Measurements from ENCODE around the gene CALCA. TPM values are rescaled to one million over a fixed set of nuclear protein-coding genes. Genes with fewer than 3 reads are reported as not detected.
"Not testable (repeated sequence)": the region's sequence is repeated elsewhere in the genome, so short reads cannot be mapped to it uniquely, and the experiment has no call there.

Gene CALCA, protein sequence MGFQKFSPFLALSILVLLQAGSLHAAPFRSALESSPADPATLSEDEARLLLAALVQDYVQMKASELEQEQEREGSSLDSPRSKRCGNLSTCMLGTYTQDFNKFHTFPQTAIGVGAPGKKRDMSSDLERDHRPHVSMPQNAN
- not detected for total RNA-seq

DNA sequence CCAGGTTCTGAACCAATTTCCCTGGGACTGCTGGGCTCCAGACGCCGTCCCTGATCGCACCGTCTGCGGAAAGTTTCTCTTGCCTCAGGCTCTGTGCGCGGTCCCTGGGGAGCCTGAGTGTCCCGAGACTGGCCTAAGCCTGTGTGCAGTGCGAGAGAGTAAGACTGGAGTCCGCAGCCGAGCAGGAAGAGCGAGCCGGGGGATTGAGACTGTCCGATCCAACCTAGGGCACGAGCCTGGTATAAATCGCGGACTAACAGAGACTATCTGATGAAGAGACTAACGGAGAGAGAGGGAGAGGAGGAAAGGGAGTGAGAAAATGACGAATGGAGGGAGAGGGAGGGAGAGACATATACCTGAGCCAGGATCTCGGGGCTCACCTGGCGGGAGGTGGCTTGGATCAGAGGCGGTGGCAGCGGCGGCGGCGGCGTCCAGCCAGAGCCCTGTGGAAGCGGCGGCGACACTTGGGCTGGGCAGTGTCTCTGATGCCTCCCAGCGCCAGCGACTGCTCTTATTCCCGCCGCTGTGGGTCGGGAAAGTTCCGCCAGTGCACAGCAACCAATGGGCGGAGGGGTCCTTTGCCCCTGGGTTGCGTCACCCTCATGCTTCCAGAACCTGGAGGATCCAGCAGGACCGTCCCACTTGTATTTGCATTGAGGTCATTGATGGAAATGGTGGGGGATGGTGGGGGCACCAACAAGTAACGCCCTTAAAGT, at the start of gene CALCA:
Gene CALCA, minus strand, starts transcription at position 487 of the 716 bp plus-strand sequence. CDS start 1,159 bp downstream, outside the sequence.
- Histone ChIP-seq H3K36me3 (ENCODE audit: control insufficient read depth in 3 of 3, insufficient read depth in 3 of 3, low read length in 3 of 3) (no peaks in the 10 kb centered on the region), H3K27ac (ENCODE audit: low read depth, low read length) (no peak within 1 kb of the TSS), H3K27me3 (ENCODE audit: control insufficient read depth in 3 of 3, insufficient read depth in 3 of 3, low read length in 3 of 3) (peaks cover 72 to 84% (median 77%) of the 10 kb centered on the region in 3 donors), H3K9me3 (ENCODE audit: control insufficient read depth in 3 of 3, low read length in 3 of 3) (no peaks in the 10 kb centered on the region), H3K4me3 (ENCODE audit: low read length in 3 of 3) (peak within 1 kb of the TSS in 1 of 3 donors; percentile 22), H3K4me1 (ENCODE audit: control insufficient read depth in 3 of 3, insufficient read depth in 3 of 3, low read length in 3 of 3) (peaks cover 28 to 34% (median 29%) of the 10 kb centered on the region in 3 donors), H3K9ac (ENCODE audit: low read depth in 1 of 3, low read length in 3 of 3) (no peak within 1 kb of the TSS)

DNA sequence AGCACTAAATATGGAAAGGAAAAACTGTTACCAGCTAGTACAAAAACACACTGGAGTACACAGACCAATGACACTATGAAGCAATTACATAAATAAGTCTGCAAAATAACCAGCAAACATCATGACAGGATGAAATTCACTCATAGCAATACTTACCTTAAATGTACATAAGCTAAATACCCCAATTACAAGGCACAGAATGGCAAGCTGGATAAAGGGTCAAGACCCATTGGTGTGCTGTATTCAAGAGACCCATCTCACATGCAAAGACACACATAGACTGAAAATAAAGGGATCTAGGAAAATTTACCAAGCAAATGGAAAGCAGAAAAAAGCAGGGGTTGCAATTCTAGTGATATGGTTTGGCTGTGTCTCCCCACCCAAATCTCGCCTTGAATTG, 44.0 kb upstream of the CALCA start:
- Histone ChIP-seq H3K27ac (ENCODE audit: low read depth, low read length) (no peak overlapping the region), H3K9ac (ENCODE audit: low read depth in 1 of 3, low read length in 3 of 3) (no peak overlapping the region), H3K9me3 (ENCODE audit: control insufficient read depth in 3 of 3, low read length in 3 of 3) (peaks cover 0 to 11% (median 2%) of the 10 kb centered on the region in 3 donors), H3K4me3 (ENCODE audit: low read length in 3 of 3) (no peak overlapping the region), H3K4me1 (ENCODE audit: control insufficient read depth in 3 of 3, insufficient read depth in 3 of 3, low read length in 3 of 3) (no peaks in the 10 kb centered on the region), H3K36me3 (ENCODE audit: control insufficient read depth in 3 of 3, insufficient read depth in 3 of 3, low read length in 3 of 3) (no peaks in the 10 kb centered on the region), H3K27me3 (ENCODE audit: control insufficient read depth in 3 of 3, insufficient read depth in 3 of 3, low read length in 3 of 3) (peaks cover 0 to 4% (median 0%) of the 10 kb centered on the region in 3 donors)

DNA sequence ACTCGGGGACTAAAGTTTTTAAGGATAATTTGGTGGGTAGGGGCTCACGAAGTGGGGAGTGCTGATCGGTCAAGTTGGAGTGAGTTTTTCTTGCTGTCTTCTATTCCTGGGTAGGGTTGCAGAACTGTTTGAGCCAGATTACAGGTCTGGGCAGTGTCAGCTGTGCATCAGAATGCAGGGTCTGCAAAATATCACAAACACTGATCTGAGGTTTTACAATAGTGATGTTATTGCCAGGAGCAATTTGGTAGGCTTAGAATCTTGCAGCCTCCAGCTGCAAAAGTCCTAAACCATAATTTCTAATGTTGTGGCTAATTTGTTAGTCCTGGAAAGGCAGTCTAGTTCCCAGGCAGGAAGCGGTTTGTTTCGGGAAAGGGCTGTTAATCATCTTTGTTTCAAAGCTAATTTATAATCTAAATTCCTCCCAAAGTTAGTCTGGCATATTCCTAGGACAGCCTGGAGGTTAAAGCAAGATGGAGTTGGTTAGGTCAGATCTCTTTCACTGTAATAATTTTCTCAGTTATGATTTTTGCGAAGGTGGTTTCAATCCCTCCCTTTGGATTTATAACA, 39.7 kb upstream of the CALCA start:
- Histone ChIP-seq H3K9ac (ENCODE audit: low read depth in 1 of 3, low read length in 3 of 3) (no peak overlapping the region), H3K4me1 (ENCODE audit: control insufficient read depth in 3 of 3, insufficient read depth in 3 of 3, low read length in 3 of 3) (no peaks in the 10 kb centered on the region), H3K4me3 (ENCODE audit: low read length in 3 of 3) (no peak overlapping the region), H3K27ac (ENCODE audit: low read depth, low read length) (no peak overlapping the region), H3K9me3 (ENCODE audit: control insufficient read depth in 3 of 3, low read length in 3 of 3) (peaks cover 0 to 9% (median 1%) of the 10 kb centered on the region in 3 donors), H3K27me3 (ENCODE audit: control insufficient read depth in 3 of 3, insufficient read depth in 3 of 3, low read length in 3 of 3) (peaks cover 0 to 4% (median 0%) of the 10 kb centered on the region in 3 donors), H3K36me3 (ENCODE audit: control insufficient read depth in 3 of 3, insufficient read depth in 3 of 3, low read length in 3 of 3) (no peaks in the 10 kb centered on the region)

DNA sequence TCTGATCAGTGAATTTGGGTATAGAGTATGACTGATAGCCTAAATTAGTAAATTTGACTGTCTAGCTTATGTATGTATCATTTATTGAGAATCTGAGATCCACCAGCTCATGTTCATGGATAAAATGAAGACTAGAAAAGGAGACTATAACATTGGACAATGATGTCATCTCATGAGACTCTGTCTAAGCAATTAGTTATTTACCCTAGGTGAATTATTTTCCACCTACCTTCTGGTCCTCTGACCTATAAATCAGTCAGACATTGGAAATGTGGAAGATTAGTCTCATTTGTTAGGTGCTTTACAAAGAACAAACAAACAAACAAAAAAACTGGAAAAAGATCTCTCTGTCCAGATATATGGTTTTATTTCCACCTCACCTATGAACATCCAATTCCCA, 38.7 kb upstream of the CALCA start:
- no peaks in the 10 kb centered on the region for H3K4me1 ChIP-seq (ENCODE audit: control insufficient read depth in 3 of 3, insufficient read depth in 3 of 3, low read length in 3 of 3)
- H3K9ac ChIP-seq (ENCODE audit: low read depth in 1 of 3, low read length in 3 of 3) = no peak overlapping the region
- no peak overlapping the region for H3K27ac ChIP-seq (ENCODE audit: low read depth, low read length)
- H3K36me3 ChIP-seq (ENCODE audit: control insufficient read depth in 3 of 3, insufficient read depth in 3 of 3, low read length in 3 of 3) = no peaks in the 10 kb centered on the region
- H3K9me3 ChIP-seq (ENCODE audit: control insufficient read depth in 3 of 3, low read length in 3 of 3) = peaks cover 0 to 8% (median 0%) of the 10 kb centered on the region in 3 donors
- peaks cover 0 to 6% (median 0%) of the 10 kb centered on the region in 3 donors for H3K27me3 ChIP-seq (ENCODE audit: control insufficient read depth in 3 of 3, insufficient read depth in 3 of 3, low read length in 3 of 3)
- no peak overlapping the region for H3K4me3 ChIP-seq (ENCODE audit: low read length in 3 of 3)

DNA sequence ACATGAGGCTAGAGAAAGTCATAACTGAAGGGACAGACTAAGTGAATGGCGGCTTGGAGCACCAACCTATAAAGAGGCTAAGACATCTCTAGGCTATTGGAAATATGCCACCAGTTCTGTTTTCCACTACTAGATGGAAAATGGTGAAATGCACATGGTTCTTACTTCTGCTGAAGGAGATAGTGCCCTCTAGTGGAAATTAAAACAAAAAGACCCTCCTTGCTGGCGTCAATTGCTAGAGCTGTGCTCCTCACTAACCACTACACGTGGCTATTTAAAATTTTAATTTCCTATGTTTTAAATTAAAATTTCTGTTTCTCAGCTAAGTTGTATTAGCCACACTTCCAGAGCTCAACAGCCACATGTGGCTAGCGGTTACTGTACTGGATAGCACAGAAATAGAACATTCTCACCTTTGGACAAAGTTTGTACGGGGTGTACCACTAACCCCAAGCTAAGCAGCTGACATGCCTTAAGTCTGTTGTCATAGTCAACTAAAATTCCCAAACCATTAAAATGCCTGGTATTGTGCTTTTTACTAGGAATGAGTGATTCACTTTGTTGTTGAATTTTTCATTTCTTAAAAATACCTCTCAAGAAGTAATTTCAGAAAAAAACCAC, 34.1 kb upstream of the CALCA start:
- no peak overlapping the region for H3K9ac ChIP-seq (ENCODE audit: low read depth in 1 of 3, low read length in 3 of 3)
- H3K9me3 ChIP-seq (ENCODE audit: control insufficient read depth in 3 of 3, low read length in 3 of 3) = peaks cover 0 to 3% (median 0%) of the 10 kb centered on the region in 3 donors
- no peak overlapping the region for H3K27ac ChIP-seq (ENCODE audit: low read depth, low read length)
- peaks cover 0 to 3% (median 0%) of the 10 kb centered on the region in 3 donors for H3K27me3 ChIP-seq (ENCODE audit: control insufficient read depth in 3 of 3, insufficient read depth in 3 of 3, low read length in 3 of 3)
- H3K36me3 ChIP-seq (ENCODE audit: control insufficient read depth in 3 of 3, insufficient read depth in 3 of 3, low read length in 3 of 3) = no peaks in the 10 kb centered on the region
- H3K4me3 ChIP-seq (ENCODE audit: low read length in 3 of 3) = no peak overlapping the region
- H3K4me1 ChIP-seq (ENCODE audit: control insufficient read depth in 3 of 3, insufficient read depth in 3 of 3, low read length in 3 of 3) = no peaks in the 10 kb centered on the region

DNA sequence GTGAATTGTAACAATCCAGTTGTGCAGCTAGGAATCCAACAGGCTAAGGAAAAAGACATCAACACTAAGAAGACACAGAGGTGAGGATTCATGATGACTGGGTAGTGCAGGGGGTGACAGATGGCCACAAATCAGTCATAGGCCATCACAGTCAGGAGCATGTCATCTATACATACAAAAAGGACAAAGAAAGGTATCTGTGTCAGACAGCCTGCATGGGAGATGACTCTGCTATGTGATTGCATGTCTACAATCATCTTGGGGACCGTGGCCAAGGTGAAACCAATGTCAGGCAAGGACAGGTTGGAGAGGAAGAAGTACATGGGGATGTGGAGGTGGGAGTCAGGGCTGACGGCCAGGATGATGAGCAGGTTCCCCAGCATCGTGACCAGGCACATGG, 16.0 kb upstream of the CALCA start:
- not testable (repeated sequence) for H3K27me3 ChIP-seq (ENCODE audit: control insufficient read depth in 3 of 3, insufficient read depth in 3 of 3, low read length in 3 of 3); H3K4me1 ChIP-seq (ENCODE audit: control insufficient read depth in 3 of 3, insufficient read depth in 3 of 3, low read length in 3 of 3); H3K27ac ChIP-seq (ENCODE audit: low read depth, low read length); H3K9ac ChIP-seq (ENCODE audit: low read depth in 1 of 3, low read length in 3 of 3); H3K36me3 ChIP-seq (ENCODE audit: control insufficient read depth in 3 of 3, insufficient read depth in 3 of 3, low read length in 3 of 3); H3K9me3 ChIP-seq (ENCODE audit: control insufficient read depth in 3 of 3, low read length in 3 of 3); H3K4me3 ChIP-seq (ENCODE audit: low read length in 3 of 3)

DNA sequence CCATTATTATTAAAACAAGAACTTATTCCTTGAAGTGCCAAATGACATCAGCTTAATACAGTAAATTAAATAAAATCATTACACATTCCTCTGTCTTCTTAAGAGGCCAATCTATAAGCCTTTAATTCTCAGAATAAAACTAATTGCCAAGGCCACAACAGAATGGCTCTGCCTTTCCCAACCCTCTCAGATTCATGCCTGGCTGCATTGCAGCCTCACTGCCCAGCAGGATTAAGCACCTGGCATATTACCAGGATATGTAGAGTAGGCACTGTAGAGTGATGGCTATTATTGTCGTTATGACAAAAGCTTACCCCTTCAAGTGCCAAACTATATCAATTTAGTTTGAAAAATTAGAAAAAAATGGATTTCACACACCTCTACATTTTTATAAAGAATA, 9.4 kb upstream of the CALCA start:
- Histone ChIP-seq H3K27me3 (ENCODE audit: control insufficient read depth in 3 of 3, insufficient read depth in 3 of 3, low read length in 3 of 3) (peaks cover under 1 to 7% (median 3%) of the 10 kb centered on the region in 3 donors), H3K36me3 (ENCODE audit: control insufficient read depth in 3 of 3, insufficient read depth in 3 of 3, low read length in 3 of 3) (no peaks in the 10 kb centered on the region), H3K9ac (ENCODE audit: low read depth in 1 of 3, low read length in 3 of 3) (no peak overlapping the region), H3K4me1 (ENCODE audit: control insufficient read depth in 3 of 3, insufficient read depth in 3 of 3, low read length in 3 of 3) (peaks cover 6 to 10% (median 7%) of the 10 kb centered on the region in 3 donors), H3K27ac (ENCODE audit: low read depth, low read length) (no peak overlapping the region), H3K9me3 (ENCODE audit: control insufficient read depth in 3 of 3, low read length in 3 of 3) (no peaks in the 10 kb centered on the region), H3K4me3 (ENCODE audit: low read length in 3 of 3) (no peak overlapping the region)

DNA sequence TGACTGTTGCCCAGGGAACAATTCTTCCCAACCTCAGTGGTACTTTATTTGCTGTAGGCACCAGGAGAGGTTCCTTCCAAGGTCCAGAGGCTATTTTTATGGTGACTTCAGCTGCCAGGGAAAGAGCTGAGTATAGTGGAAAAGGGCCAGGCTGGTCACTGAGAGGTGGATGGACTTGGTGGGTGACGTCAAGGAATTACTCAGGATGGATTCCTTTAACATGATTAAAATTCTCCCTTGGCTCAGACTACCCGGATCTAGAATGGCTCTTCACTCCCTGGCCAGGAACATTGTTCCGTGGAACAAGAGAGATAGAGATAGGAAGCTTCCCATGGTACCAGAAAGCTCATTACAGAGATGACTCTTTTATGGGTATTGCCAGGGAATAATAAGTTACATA, 8.7 kb upstream of the CALCA start:
- Histone ChIP-seq H3K4me1 (ENCODE audit: control insufficient read depth in 3 of 3, insufficient read depth in 3 of 3, low read length in 3 of 3) (peaks cover 6 to 10% (median 7%) of the 10 kb centered on the region in 3 donors), H3K36me3 (ENCODE audit: control insufficient read depth in 3 of 3, insufficient read depth in 3 of 3, low read length in 3 of 3) (no peaks in the 10 kb centered on the region), H3K27me3 (ENCODE audit: control insufficient read depth in 3 of 3, insufficient read depth in 3 of 3, low read length in 3 of 3) (peaks cover 7 to 14% (median 10%) of the 10 kb centered on the region in 3 donors), H3K4me3 (ENCODE audit: low read length in 3 of 3) (no peak overlapping the region), H3K9me3 (ENCODE audit: control insufficient read depth in 3 of 3, low read length in 3 of 3) (no peaks in the 10 kb centered on the region), H3K9ac (ENCODE audit: low read depth in 1 of 3, low read length in 3 of 3) (no peak overlapping the region), H3K27ac (ENCODE audit: low read depth, low read length) (no peak overlapping the region)

DNA sequence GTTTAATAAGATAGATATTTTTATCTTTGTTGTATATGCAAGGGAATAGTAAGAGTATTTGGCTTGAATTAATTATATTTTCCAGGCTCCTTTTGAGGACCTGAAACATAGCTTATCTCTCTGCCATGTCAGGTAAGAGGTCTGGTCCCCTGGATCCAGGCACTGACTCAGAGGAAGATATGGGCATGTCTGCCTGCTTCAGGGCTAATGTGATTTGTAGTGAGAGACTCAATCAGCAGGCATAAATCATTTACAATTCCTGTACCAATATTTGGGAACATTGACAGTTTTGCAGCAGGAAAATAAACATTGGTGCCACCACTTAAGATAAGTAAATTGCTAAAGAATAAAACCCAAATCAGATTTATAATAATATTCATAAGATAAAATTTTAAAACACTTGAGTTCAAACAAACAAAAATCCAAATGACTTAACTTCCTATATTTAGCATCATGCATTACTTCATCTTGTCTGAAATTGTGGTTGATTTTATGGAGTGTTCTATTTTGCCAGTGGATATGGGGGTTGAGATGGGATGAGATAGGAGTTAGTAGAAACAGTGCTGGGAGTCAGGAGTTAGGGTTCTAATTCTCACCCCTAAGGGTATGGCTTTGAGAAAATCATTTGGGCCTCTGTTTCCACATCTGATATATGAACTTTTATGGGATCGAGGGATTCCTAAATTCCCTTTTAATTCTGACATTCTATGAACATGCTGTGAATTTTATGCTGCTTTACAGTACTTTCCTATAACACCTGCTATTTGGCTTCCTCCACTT, 5.1 kb upstream of the CALCA start:
- Histone ChIP-seq H3K4me3 (ENCODE audit: low read length in 3 of 3) (no peak overlapping the region), H3K9ac (ENCODE audit: low read depth in 1 of 3, low read length in 3 of 3) (no peak overlapping the region), H3K9me3 (ENCODE audit: control insufficient read depth in 3 of 3, low read length in 3 of 3) (no peaks in the 10 kb centered on the region), H3K36me3 (ENCODE audit: control insufficient read depth in 3 of 3, insufficient read depth in 3 of 3, low read length in 3 of 3) (no peaks in the 10 kb centered on the region), H3K27ac (ENCODE audit: low read depth, low read length) (no peak overlapping the region), H3K27me3 (ENCODE audit: control insufficient read depth in 3 of 3, insufficient read depth in 3 of 3, low read length in 3 of 3) (peaks cover 42 to 49% (median 44%) of the 10 kb centered on the region in 3 donors), H3K4me1 (ENCODE audit: control insufficient read depth in 3 of 3, insufficient read depth in 3 of 3, low read length in 3 of 3) (peaks cover 29 to 34% (median 30%) of the 10 kb centered on the region in 3 donors)
